HG03135 (cell line): ENCODE measurements around the gene LRP1B.
"Not testable (repeated sequence)": the region's sequence is repeated elsewhere in the genome, so short reads cannot be mapped to it uniquely, and the experiment has no call there.

Source experiments
- ATAC-seq: cut with Tn5 transposase; IDR thresholded peaks from one replicate; pipeline ENCODE4 v1.9.1; 2021; ENCODE audit warnings: mild to moderate bottlenecking, moderate library complexity; ENCODE audit not compliant: unreplicated experiment

LRP1B gene

GRCh38 chr2:142104134-142104758, 26.6 kb downstream of the LRP1B start:
- ATAC-seq: no peak

- ATAC-seq: no peak
Measured at GRCh38 chr2:142100970-142101369, 29.8 kb downstream of the LRP1B start.

GRCh38 chr2:142100139-142100873, 30.5 kb downstream of the LRP1B start:
- no peak for ATAC-seq

- no peak for ATAC-seq
Measured at GRCh38 chr2:142097711-142098110, 33.1 kb downstream of the LRP1B start.

- no peak for ATAC-seq
Measured at GRCh38 chr2:142095647-142096046, 35.2 kb downstream of the LRP1B start.

- ATAC-seq: no peak
Measured at GRCh38 chr2:142094233-142094632, 36.6 kb downstream of the LRP1B start.

- no peak for ATAC-seq
Measured at GRCh38 chr2:142088058-142088568, 42.7 kb downstream of the LRP1B start.

- not testable (repeated sequence) for ATAC-seq
Measured at GRCh38 chr2:142087585-142087984, 43.2 kb downstream of the LRP1B start.

- no peak for ATAC-seq
Measured at GRCh38 chr2:142082368-142082767, 48.4 kb downstream of the LRP1B start.

GRCh38 chr2:142076317-142076716, 54.5 kb downstream of the LRP1B start:
- no peak for ATAC-seq

GRCh38 chr2:142075826-142076225, 55.0 kb downstream of the LRP1B start:
- no peak for ATAC-seq

GRCh38 chr2:142069251-142069888, 61.4 kb downstream of the LRP1B start:
- no peak for ATAC-seq

- no peak for ATAC-seq
Measured at GRCh38 chr2:142065700-142066099, 65.1 kb downstream of the LRP1B start.

GRCh38 chr2:142065156-142065555, 65.7 kb downstream of the LRP1B start:
- ATAC-seq: no peak

- ATAC-seq: no peak
Measured at GRCh38 chr2:142061733-142062132, 69.1 kb downstream of the LRP1B start.

- no peak for ATAC-seq
Measured at GRCh38 chr2:142058149-142058548, 72.7 kb downstream of the LRP1B start.

GRCh38 chr2:142056784-142057183, 74.0 kb downstream of the LRP1B start:
- ATAC-seq: no peak

- no peak for ATAC-seq
Measured at GRCh38 chr2:142052220-142052863, 78.5 kb downstream of the LRP1B start.

- no peak for ATAC-seq
Measured at GRCh38 chr2:142048581-142048980, 82.2 kb downstream of the LRP1B start.

GRCh38 chr2:142045641-142046040, 85.2 kb downstream of the LRP1B start:
- no peak for ATAC-seq

- ATAC-seq: no peak
Measured at GRCh38 chr2:142044197-142044596, 86.6 kb downstream of the LRP1B start.
